Testis (tissue), 3 donors: Measurements from ENCODE around the gene CTNNA2. TPM values are rescaled to one million over a fixed set of nuclear protein-coding genes. Genes with fewer than 3 reads are reported as not detected.
"Not testable (repeated sequence)": the region's sequence is repeated elsewhere in the genome, so short reads cannot be mapped to it uniquely, and the experiment has no call there.

Experiments
- DNase-seq: peaks from one replicate; pipeline ENCODE4 v3.0.0-alpha.2; 2019
- H3K27ac ChIP-seq, 2 donors: fragments of 200-600 bp; sonication (generic); one replicate each; pipeline ENCODE4 v1.5.1; 2019
- H3K27me3 ChIP-seq: fragments of 200-600 bp; sonication (generic); one replicate; pipeline ENCODE4 v1.5.1; 2019
- H3K36me3 ChIP-seq: fragments of 200-600 bp; sonication (generic); one replicate; pipeline ENCODE4 v1.5.1; 2017; ENCODE audit warnings: low read depth; ENCODE audit errors: missing control alignments
- H3K4me1 ChIP-seq: fragments of 200-600 bp; sonication (generic); one replicate; pipeline ENCODE4 v1.5.1; 2019
- H3K4me3 ChIP-seq, 2 donors: fragments of 200-600 bp; sonication (generic); one replicate each; pipeline ENCODE4 v1.5.1; 2017 to 2019
- H3K9me3 ChIP-seq: fragments of 200-600 bp; sonication (generic); one replicate; pipeline ENCODE4 v1.5.1; 2017
- CTCF ChIP-seq, 3 experiments: fragments of 450-650 bp in 2 of 3; fragments of 200-600 bp in 1 of 3; sonication (generic) in 1 of 3; IDR thresholded peaks; one replicate each; pipeline ENCODE4 v1.5.1; 2016 to 2019; ENCODE audit warnings: antibody characterized with exemption in 3 of 3, mild to moderate bottlenecking in 2 of 3, moderate library complexity in 1 of 3
- POLR2A ChIP-seq: fragments of 450-650 bp; IDR thresholded peaks from one replicate; pipeline ENCODE4 v1.6.1; 2017; ENCODE audit warnings: antibody characterized with exemption, mild to moderate bottlenecking, moderate library complexity
- WGBS, 2 donors: methylation state at CpG; one replicate each; pipeline ENCODE4 v1.1.5; 2018; 5-methylcytosine and 5-hydroxymethylcytosine counted together
- intact Hi-C: fragments of 100-400 bp; cut with DNase I; formaldehyde crosslinking; loops from one replicate; pipeline ENCODE4 v1.15.1; 2023; ENCODE audit warnings: low total_unique reads
- polyA plus RNA-seq: library from polyadenylated mRNA; stranded (reverse); fragments of 350-450 nt; fragmentation: Illumina TruSeq; extraction: RNeasy Lipid Tissue Mini Kit (QIAGEN cat#74804); gene quantifications from one replicate; pipeline ENCODE4 v1.2.3, GENCODE V29; 2014; ENCODE audit warnings: low read depth, low replicate concordance; ENCODE audit not compliant: insufficient read depth
- total RNA-seq, 2 donors: library from RNA; depleted of rRNA; stranded (reverse); fragments of >200 nt; gene quantifications; one replicate each; pipeline ENCODE4 v1.2.3, GENCODE V29; 2016

Gene CTNNA2
- total and polyA plus RNA-seq, 3 donors from 2014 or later, result 36.8 to 44.5 (median 43.4) TPM

- intact Hi-C loops, result no loop called here
- WGBS, 2 donors, result 85 to 86% methylated on average over 3 of the region's 3 CpGs
- no peak for DNase-seq
Observed at GRCh38 chr2:80028051-80028450, 515.2 kb downstream of the CTNNA2 start.

GRCh38 chr2:80028584-80028983 is 515.7 kb downstream of the CTNNA2 start:
- TF ChIP-seq POLR2A, result no peak
- TF ChIP-seq CTCF (IDR thresholded peaks at IDR 0.05), result no peak
- Histone ChIP-seq H3K4me3 (no peak overlapping the region), H3K9me3 (no peaks in the 10 kb centered on the region), H3K4me1 (no peaks in the 10 kb centered on the region), H3K27ac (no peak overlapping the region), H3K27me3 (no peaks in the 10 kb centered on the region), H3K36me3 (no peaks in the 10 kb centered on the region)
- intact Hi-C loops, result no loop called here
- no peak for DNase-seq

More at GRCh38 chr2:80028051-80028450, 515.2 kb downstream of the CTNNA2 start:
- no peaks in the 10 kb centered on the region for H3K4me1 ChIP-seq
- H3K27me3 ChIP-seq, result no peaks in the 10 kb centered on the region
- no peak overlapping the region for H3K27ac ChIP-seq
- H3K9me3 ChIP-seq, result no peaks in the 10 kb centered on the region
- H3K4me3 ChIP-seq, result no peak overlapping the region
- TF ChIP-seq POLR2A, result no peak
- TF ChIP-seq CTCF (IDR thresholded peaks at IDR 0.05), result no peak
- H3K36me3 ChIP-seq, result no peaks in the 10 kb centered on the region

GRCh38 chr2:80030135-80030534 is 517.3 kb downstream of the CTNNA2 start:
- Histone ChIP-seq H3K4me1 (no peaks in the 10 kb centered on the region), H3K4me3 (no peak overlapping the region), H3K36me3 (no peaks in the 10 kb centered on the region), H3K27ac (no peak overlapping the region), H3K27me3 (no peaks in the 10 kb centered on the region), H3K9me3 (no peaks in the 10 kb centered on the region)
- DNase-seq, result no peak
- TF ChIP-seq CTCF (IDR thresholded peaks at IDR 0.05) (no peak), POLR2A (no peak)
- intact Hi-C loops, result no loop called here
- 84 to 88% methylated on average over 2 of the region's 2 CpGs for WGBS, 2 donors

- H3K9me3 ChIP-seq, H3K27ac ChIP-seq, H3K4me3 ChIP-seq, H3K4me1 ChIP-seq, intact Hi-C loops, H3K27me3 ChIP-seq, H3K36me3 ChIP-seq, DNase-seq: not testable (repeated sequence)
- 89 to 90% methylated on average over 7 of the region's 7 CpGs for WGBS, 2 donors
Observed at GRCh38 chr2:80032684-80033083, 519.8 kb downstream of the CTNNA2 start.

GRCh38 chr2:80035749-80036285 is 523.0 kb downstream of the CTNNA2 start:
- WGBS, 2 donors, result 84 to 90% methylated on average over 5 of the region's 5 CpGs
- H3K27ac ChIP-seq, result no peak overlapping the region
- intact Hi-C loops, result no loop called here
- H3K9me3 ChIP-seq, result no peaks in the 10 kb centered on the region
- DNase-seq, result no peak
- no peaks in the 10 kb centered on the region for H3K36me3 ChIP-seq
- H3K4me3 ChIP-seq, result no peak overlapping the region
- H3K27me3 ChIP-seq, result no peaks in the 10 kb centered on the region
- no peak for TF ChIP-seq POLR2A
- TF ChIP-seq CTCF (IDR thresholded peaks at IDR 0.05), result no peak
- no peaks in the 10 kb centered on the region for H3K4me1 ChIP-seq
